HepG2 (cell line): ENCODE results near the gene PPM1H. TPM values are rescaled to one million over a fixed set of nuclear protein-coding genes. Genes with fewer than 3 reads are reported as not detected.
A peak's percentile ranks its signal among the peaks of the same experiment; 100 is the strongest.

Source experiments
- ATF2 ChIP-seq: sonication (generic); formaldehyde crosslinking; IDR thresholded peaks from 2 replicates; pipeline ENCODE4 v1.4.0; 2020; ENCODE audit warnings: missing genetic modification reagents
- CERS6 ChIP-seq: sonication (generic); formaldehyde crosslinking; IDR thresholded peaks from 2 replicates; pipeline ENCODE4 v1.5.0; 2020; ENCODE audit warnings: missing genetic modification reagents
- FLYWCH1 ChIP-seq: sonication (generic); formaldehyde crosslinking; IDR thresholded peaks from 2 replicates; pipeline ENCODE4 v1.8.1; 2023; ENCODE audit warnings: mild to moderate bottlenecking, missing genetic modification reagents
- KLF12 ChIP-seq: sonication (generic); formaldehyde crosslinking; IDR thresholded peaks from 2 replicates; pipeline ENCODE4 v1.4.0; 2020; ENCODE audit warnings: missing genetic modification reagents, borderline replicate concordance
- KMT2A ChIP-seq: sonication (generic); formaldehyde crosslinking; IDR thresholded peaks from 2 replicates; pipeline ENCODE4 v1.4.0; 2020; ENCODE audit warnings: missing genetic modification reagents
- MIXL1 ChIP-seq: IDR thresholded peaks from 2 replicates; pipeline ENCODE4 v1.6.1; 2016
- MXD1 ChIP-seq: sonication (generic); formaldehyde crosslinking; IDR thresholded peaks from 2 replicates; pipeline ENCODE4 v1.4.0; 2020; ENCODE audit warnings: mild to moderate bottlenecking, missing genetic modification reagents
- MZF1 ChIP-seq: sonication (generic); formaldehyde crosslinking; IDR thresholded peaks from 2 replicates; pipeline ENCODE4 v1.8.1; 2023; ENCODE audit warnings: mild to moderate bottlenecking, missing genetic modification reagents, borderline replicate concordance
- PRDM4 ChIP-seq: sonication (generic); formaldehyde crosslinking; IDR thresholded peaks from 2 replicates; pipeline ENCODE4 v1.9.0; 2021; ENCODE audit warnings: missing genetic modification reagents, borderline replicate concordance
- RFX3 ChIP-seq: IDR thresholded peaks from 2 replicates; pipeline ENCODE4 v1.6.1; 2016; ENCODE audit warnings: missing biosample characterization, missing genetic modification reagents
- RFXAP ChIP-seq: sonication (generic); formaldehyde crosslinking; IDR thresholded peaks from 2 replicates; pipeline ENCODE4 v1.4.0; 2020; ENCODE audit warnings: missing genetic modification reagents, borderline replicate concordance
- RXRB ChIP-seq: IDR thresholded peaks from 2 replicates; pipeline ENCODE4 v1.6.1; 2016; ENCODE audit warnings: borderline replicate concordance, missing genetic modification reagents, missing compliant biosample characterization
- SMC3 ChIP-seq: IDR thresholded peaks from 2 replicates; pipeline ENCODE4 v1.6.1; 2011; ENCODE audit warnings: low read length, improper control_type of control experiment
- SRSF9 ChIP-seq: fragments of 200-400 bp; formaldehyde crosslinking; IDR thresholded peaks from 2 replicates; pipeline ENCODE4 v1.6.1; 2018; ENCODE audit warnings: borderline replicate concordance, mild to moderate bottlenecking, low read depth, low read length; ENCODE audit not compliant: insufficient read depth, poor library complexity, severe bottlenecking
- SSRP1 ChIP-seq: IDR thresholded peaks from 2 replicates; pipeline ENCODE4 v1.6.1; 2016; ENCODE audit warnings: control low read depth
- THAP11 ChIP-seq: IDR thresholded peaks from 2 replicates; pipeline ENCODE4 v1.6.1; 2016; ENCODE audit warnings: missing biosample characterization, missing genetic modification reagents
- TIGD3 ChIP-seq: sonication (generic); formaldehyde crosslinking; IDR thresholded peaks from 2 replicates; pipeline ENCODE4 v1.5.1; 2020; ENCODE audit warnings: mild to moderate bottlenecking, missing genetic modification reagents, borderline replicate concordance
- ZFP36L2 ChIP-seq: sonication (generic); formaldehyde crosslinking; IDR thresholded peaks from 2 replicates; pipeline ENCODE4 v1.4.0; 2020; ENCODE audit warnings: missing genetic modification reagents
- ZFP90 ChIP-seq: sonication (generic); formaldehyde crosslinking; IDR thresholded peaks from 2 replicates; pipeline ENCODE4 v1.8.0; 2022; ENCODE audit warnings: missing genetic modification reagents, mild to moderate bottlenecking, inconsistent platforms, borderline replicate concordance
- ZNF335 ChIP-seq: sonication (generic); formaldehyde crosslinking; IDR thresholded peaks from 2 replicates; pipeline ENCODE4 v1.4.0; 2020; ENCODE audit warnings: missing genetic modification reagents
- ZNF432 ChIP-seq: sonication (generic); formaldehyde crosslinking; IDR thresholded peaks from 2 replicates; pipeline ENCODE4 v1.5.0; 2020; ENCODE audit warnings: missing genetic modification reagents, mild to moderate bottlenecking, borderline replicate concordance
- ZNF558 ChIP-seq: sonication (generic); formaldehyde crosslinking; IDR thresholded peaks from 2 replicates; pipeline ENCODE4 v1.9.0; 2022; ENCODE audit warnings: mild to moderate bottlenecking, missing genetic modification reagents, borderline replicate concordance
- ZNF772 ChIP-seq: sonication (generic); formaldehyde crosslinking; IDR thresholded peaks from 2 replicates; pipeline ENCODE4 v1.5.0; 2020; ENCODE audit warnings: mild to moderate bottlenecking, missing genetic modification reagents
- ZNF83 ChIP-seq: sonication (generic); formaldehyde crosslinking; IDR thresholded peaks from 2 replicates; pipeline ENCODE4 v1.4.0; 2020; ENCODE audit warnings: missing genetic modification reagents, mild to moderate bottlenecking, borderline replicate concordance
- ZSCAN9 ChIP-seq: IDR thresholded peaks from 2 replicates; pipeline ENCODE4 v1.6.1; 2016; ENCODE audit warnings: borderline replicate concordance
- polyA plus RNA-seq, 8 experiments: library from polyadenylated mRNA; depleted of rRNA in 3 of 8; stranded (reverse) in 7 of 8; unstranded in 1 of 8; fragments of >200 nt; fragmentation: Illumina TruSeq in 4 of 8; extraction: Trizol in 4 of 8; gene quantifications; 2 replicates each; pipeline versions ENCODE4 v1.2.1 to v1.2.3, GENCODE V29; 2011 to 2016; ENCODE audit warnings: low read depth in 4 of 8, missing spikeins in 1 of 8, mixed read lengths in 1 of 8; ENCODE audit not compliant: insufficient read depth in 1 of 8
- total RNA-seq, 5 experiments: library from RNA; depleted of rRNA; stranded (reverse); fragments of >200 nt; fragmentation: Illumina TruSeq; extraction: Trizol; gene quantifications; 2 replicates each; pipeline ENCODE4 v1.2.3, GENCODE V29; 2016; ENCODE audit warnings: low read depth in 1 of 5

PPM1H gene
- total and polyA plus RNA-seq, 2 of the 13 experiments (the other 11 are each of a cell fraction or from before 2014, with no cell fraction given): 29.1 to 38.1 TPM

GRCh38 chr12:62891805-62892549, 43.0 kb downstream of the PPM1H start (continued):
- TF ChIP-seq TIGD3 (CRISPR knock-in tag) (no peak), ZNF558 (CRISPR knock-in tag) (no peak), RFX3 (CRISPR knock-in tag) (no peak), MXD1 (CRISPR knock-in tag) (no peak), ZNF83 (no peak), CERS6 (no peak), SRSF9 (no peak), KMT2A (CRISPR knock-in tag) (no peak), ATF2 (CRISPR knock-in tag) (peak; percentile 45; the same call in 1 of the 2 replicates), ZSCAN9 (no peak), ZNF335 (no peak), ZNF432 (CRISPR knock-in tag) (no peak), MIXL1 (CRISPR knock-in tag) (peak; percentile 83), THAP11 (CRISPR knock-in tag) (peak; percentile 50), ZFP36L2 (no peak), RFXAP (CRISPR knock-in tag) (no peak), MZF1 (CRISPR knock-in tag) (no peak), FLYWCH1 (no peak), RXRB (CRISPR knock-in tag) (peak; percentile 80), SMC3 (no peak; the same call in 1 of the 2 replicates), KLF12 (CRISPR knock-in tag) (no peak), ZNF772 (CRISPR knock-in tag) (no peak), SSRP1 (CRISPR knock-in tag) (no peak), ZFP90 (CRISPR knock-in tag) (no peak), PRDM4 (CRISPR knock-in tag) (no peak)
